ENCODE results near the gene EN2.

Gene EN2

GRCh38 chr7:155463114-155463811 is 5.3 kb downstream of the EN2 start:
- H3K27ac Mint-ChIP-seq, result no peak overlapping the region

GRCh38 chr7:155464183-155464582 is 6.3 kb downstream of the EN2 start:
- Mint-ChIP-seq H3K27ac (no peak overlapping the region), H3K36me3 (no peaks in the 10 kb centered on the region), H3K4me3 (no peak overlapping the region), H3K27me3 (peaks cover 55% of the 10 kb centered on the region), H3K9me3 (no peaks in the 10 kb centered on the region), H3K4me1 (peaks cover 7% of the 10 kb centered on the region)

More at GRCh38 chr7:155463114-155463811, 5.3 kb downstream of the EN2 start:
- no peaks in the 10 kb centered on the region for H3K9me3 Mint-ChIP-seq
- H3K36me3 Mint-ChIP-seq, result no peaks in the 10 kb centered on the region
- no peak overlapping the region for H3K4me3 Mint-ChIP-seq
- peaks cover 50% of the 10 kb centered on the region for H3K27me3 Mint-ChIP-seq
- H3K4me1 Mint-ChIP-seq, result peaks cover 7% of the 10 kb centered on the region

GRCh38 chr7:155464948-155465739 is 7.2 kb downstream of the EN2 start:
- Mint-ChIP-seq H3K9me3 (no peaks in the 10 kb centered on the region), H3K4me3 (no peak overlapping the region), H3K4me1 (no peaks in the 10 kb centered on the region), H3K27ac (no peak overlapping the region), H3K36me3 (no peaks in the 10 kb centered on the region), H3K27me3 (peaks cover 53% of the 10 kb centered on the region)

- Mint-ChIP-seq H3K27me3 (peaks cover 57% of the 10 kb centered on the region), H3K4me1 (no peaks in the 10 kb centered on the region), H3K27ac (no peak overlapping the region), H3K36me3 (no peaks in the 10 kb centered on the region), H3K9me3 (no peaks in the 10 kb centered on the region), H3K4me3 (no peak overlapping the region)
Observed at GRCh38 chr7:155465761-155466141, 7.8 kb downstream of the EN2 start.

GRCh38 chr7:155466142-155466813 is 8.3 kb downstream of the EN2 start:
- Mint-ChIP-seq H3K27me3 (peaks cover 58% of the 10 kb centered on the region), H3K27ac (no peak overlapping the region), H3K4me3 (no peak overlapping the region), H3K4me1 (peaks cover 3% of the 10 kb centered on the region), H3K36me3 (no peaks in the 10 kb centered on the region), H3K9me3 (no peaks in the 10 kb centered on the region)

GRCh38 chr7:155466814-155467733 is 9.1 kb downstream of the EN2 start:
- H3K27ac Mint-ChIP-seq, result no peak overlapping the region
- H3K9me3 Mint-ChIP-seq, result no peaks in the 10 kb centered on the region
- H3K36me3 Mint-ChIP-seq, result no peaks in the 10 kb centered on the region
- H3K4me1 Mint-ChIP-seq, result peaks cover 5% of the 10 kb centered on the region
- no peak overlapping the region for H3K4me3 Mint-ChIP-seq
- peaks cover 58% of the 10 kb centered on the region for H3K27me3 Mint-ChIP-seq

GRCh38 chr7:155467846-155468784 is 10.2 kb downstream of the EN2 start:
- Mint-ChIP-seq H3K4me3 (no peak overlapping the region), H3K9me3 (no peaks in the 10 kb centered on the region), H3K36me3 (no peaks in the 10 kb centered on the region), H3K27me3 (peaks cover 58% of the 10 kb centered on the region), H3K4me1 (peaks cover 5% of the 10 kb centered on the region), H3K27ac (no peak overlapping the region)

GRCh38 chr7:155468785-155469148 is 10.8 kb downstream of the EN2 start:
- Mint-ChIP-seq H3K4me3 (no peak overlapping the region), H3K27ac (no peak overlapping the region), H3K27me3 (peaks cover 63% of the 10 kb centered on the region), H3K9me3 (no peaks in the 10 kb centered on the region), H3K4me1 (peaks cover 5% of the 10 kb centered on the region), H3K36me3 (no peaks in the 10 kb centered on the region)

GRCh38 chr7:155469311-155470185 is 11.6 kb downstream of the EN2 start:
- Mint-ChIP-seq H3K36me3 (no peaks in the 10 kb centered on the region), H3K9me3 (no peaks in the 10 kb centered on the region), H3K27me3 (peaks cover 65% of the 10 kb centered on the region), H3K4me3 (no peak overlapping the region), H3K27ac (no peak overlapping the region), H3K4me1 (peaks cover 5% of the 10 kb centered on the region)

- Mint-ChIP-seq H3K4me1 (peaks cover 5% of the 10 kb centered on the region), H3K27me3 (peaks cover 63% of the 10 kb centered on the region), H3K27ac (no peak overlapping the region)
Observed at GRCh38 chr7:155470186-155470487, 12.2 kb downstream of the EN2 start.

GRCh38 chr7:155470686-155471638 is 13.0 kb downstream of the EN2 start:
- Mint-ChIP-seq H3K27ac (no peak overlapping the region), H3K9me3 (peaks cover 4% of the 10 kb centered on the region), H3K4me3 (no peak overlapping the region), H3K4me1 (peaks cover 5% of the 10 kb centered on the region), H3K36me3 (peaks cover 2% of the 10 kb centered on the region), H3K27me3 (peaks cover 59% of the 10 kb centered on the region)

More at GRCh38 chr7:155470186-155470487, 12.2 kb downstream of the EN2 start:
- H3K9me3 Mint-ChIP-seq, result no peaks in the 10 kb centered on the region
- no peaks in the 10 kb centered on the region for H3K36me3 Mint-ChIP-seq
- H3K4me3 Mint-ChIP-seq, result no peak overlapping the region

- no peak overlapping the region for H3K4me3 Mint-ChIP-seq
Observed at GRCh38 chr7:155471718-155472117, 13.8 kb downstream of the EN2 start.

GRCh38 chr7:155477476-155477875 is 19.5 kb downstream of the EN2 start:
- H3K4me3 Mint-ChIP-seq, result no peak overlapping the region
- no peak overlapping the region for H3K27ac Mint-ChIP-seq
- peaks cover 50% of the 10 kb centered on the region for H3K27me3 Mint-ChIP-seq
- H3K9me3 Mint-ChIP-seq, result peaks cover 18% of the 10 kb centered on the region
- no peaks in the 10 kb centered on the region for H3K4me1 Mint-ChIP-seq
- H3K36me3 Mint-ChIP-seq, result peaks cover 2% of the 10 kb centered on the region

More at GRCh38 chr7:155471718-155472117, 13.8 kb downstream of the EN2 start:
- peaks cover 8% of the 10 kb centered on the region for H3K9me3 Mint-ChIP-seq
- H3K36me3 Mint-ChIP-seq, result peaks cover 2% of the 10 kb centered on the region
- H3K27me3 Mint-ChIP-seq, result peaks cover 62% of the 10 kb centered on the region
- no peak overlapping the region for H3K27ac Mint-ChIP-seq
- H3K4me1 Mint-ChIP-seq, result peaks cover 5% of the 10 kb centered on the region
